Mesendoderm (in vitro differentiated cells): ENCODE data around the gene ADAM15.

Experiments
- DNase-seq: peaks from one replicate; pipeline ENCODE4 v3.0.0; 2013
- H2AK5ac ChIP-seq: 2 replicates; pipeline ENCODE4 v1.6.1; 2013; ENCODE audit warnings: low read length, inconsistent platforms
- H2BK120ac ChIP-seq: 2 replicates; pipeline ENCODE4 v1.6.1; 2013; ENCODE audit warnings: low read depth, mild to moderate bottlenecking, low read length, moderate library complexity, mixed read lengths
- H2BK15ac ChIP-seq: replicated peaks from 2 replicates; pipeline ENCODE4 v1.6.1; 2013; ENCODE audit warnings: low read depth, mild to moderate bottlenecking, moderate library complexity
- H2BK5ac ChIP-seq: 2 replicates; pipeline ENCODE4 v1.6.1; 2013; ENCODE audit warnings: low read length, inconsistent platforms
- H3K18ac ChIP-seq: 2 replicates; pipeline ENCODE4 v1.6.1; 2013; ENCODE audit warnings: mild to moderate bottlenecking, low read length, mixed read lengths
- H3K23ac ChIP-seq: one replicate; pipeline ENCODE4 v1.6.1; 2013; ENCODE audit warnings: low read length
- H3K27ac ChIP-seq: 2 replicates; pipeline ENCODE4 v1.5.1; 2013; ENCODE audit warnings: low read depth, mild to moderate bottlenecking, inconsistent platforms, low read length, moderate library complexity
- H3K27me3 ChIP-seq: 2 replicates; pipeline ENCODE4 v1.6.1; 2013; ENCODE audit warnings: low read length, control low read depth, mild to moderate bottlenecking, inconsistent platforms; ENCODE audit not compliant: insufficient read depth, poor library complexity
- H3K36me3 ChIP-seq: 2 replicates; pipeline ENCODE4 v1.6.1; 2013; ENCODE audit warnings: low read length, inconsistent platforms; ENCODE audit not compliant: control insufficient read depth, insufficient read depth
- H3K4ac ChIP-seq: one replicate; pipeline ENCODE4 v1.6.1; 2013; ENCODE audit warnings: low read depth, mild to moderate bottlenecking, low read length, moderate library complexity
- H3K4me1 ChIP-seq: 2 replicates; pipeline ENCODE4 v1.6.1; 2013; ENCODE audit warnings: low read depth, low read length, inconsistent platforms; ENCODE audit not compliant: control insufficient read depth
- H3K4me2 ChIP-seq: 2 replicates; pipeline ENCODE4 v1.6.1; 2013; ENCODE audit warnings: low read length
- H3K4me3 ChIP-seq: 2 replicates; pipeline ENCODE4 v1.5.1; 2013; ENCODE audit warnings: mild to moderate bottlenecking, low read length
- H3K56ac ChIP-seq: one replicate; pipeline ENCODE4 v1.6.1; 2013; ENCODE audit warnings: low read length
- H3K79me1 ChIP-seq: 2 replicates; pipeline ENCODE4 v1.6.1; 2013; ENCODE audit warnings: low read length, inconsistent platforms
- H3K79me2 ChIP-seq: 2 replicates; pipeline ENCODE4 v1.6.1; 2013; ENCODE audit warnings: mild to moderate bottlenecking, low read length; ENCODE audit not compliant: control insufficient read depth, insufficient read depth
- H3K9ac ChIP-seq: 2 replicates; pipeline ENCODE4 v1.6.1; 2013; ENCODE audit warnings: low read length, inconsistent platforms
- H4K5ac ChIP-seq: one replicate; pipeline ENCODE4 v1.6.1; 2013; ENCODE audit warnings: low read length
- H4K8ac ChIP-seq: one replicate; pipeline ENCODE4 v1.6.1; 2013; ENCODE audit warnings: low read depth, mild to moderate bottlenecking, control low read depth, low read length, moderate library complexity
- WGBS: extraction: QIAGEN DNeasy Blood & Tissue Kit; methylation state at CpG from one replicate; pipeline ENCODE4 v1.1.7; 2013; ENCODE audit warnings: low lambda C conversion rate, missing lambda C conversion rate; ENCODE audit not compliant: insufficient coverage; ENCODE audit errors: extremely low coverage; 5-methylcytosine and 5-hydroxymethylcytosine counted together

ADAM15 gene

DNA sequence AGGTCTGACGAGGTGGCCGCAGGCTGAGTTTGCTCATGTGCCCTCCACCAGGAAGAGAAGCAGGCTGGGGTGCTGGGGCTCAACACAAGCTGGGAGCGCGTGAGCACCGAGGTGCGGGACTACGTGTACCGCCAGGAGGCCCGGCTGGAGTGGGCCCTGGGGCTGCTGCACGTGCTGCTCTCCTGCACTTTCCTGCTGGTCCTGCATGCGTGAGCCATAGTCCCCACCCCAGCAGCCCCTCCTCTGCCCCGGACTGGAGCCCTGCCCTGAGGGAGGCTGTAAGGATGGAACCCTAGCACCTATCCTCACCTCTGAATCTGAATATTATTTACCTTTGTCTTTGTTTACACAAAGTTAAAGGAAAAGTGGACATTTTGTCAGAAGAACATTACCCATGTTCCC is 7.8 kb upstream of the ADAM15 start:
- H3K23ac ChIP-seq: no peak overlapping the region
- no CpG with 5 or more reads among the region's 12 CpGs for WGBS
- H2BK5ac ChIP-seq: no peak overlapping the region
- no peak overlapping the region for H2BK120ac ChIP-seq
- H3K36me3 ChIP-seq: no peaks in the 10 kb centered on the region
- H3K18ac ChIP-seq: no peak overlapping the region
- no peak overlapping the region for H4K8ac ChIP-seq
- no peak overlapping the region for H3K4me2 ChIP-seq
- no peak overlapping the region for H3K4me3 ChIP-seq
- no peaks in the 10 kb centered on the region for H3K27me3 ChIP-seq
- peaks cover 2% of the 10 kb centered on the region for H3K4me1 ChIP-seq
- no peak overlapping the region for H3K9ac ChIP-seq
- no peak overlapping the region for H2AK5ac ChIP-seq
- no peak overlapping the region for H3K4ac ChIP-seq
- no peaks in the 10 kb centered on the region for H3K79me1 ChIP-seq
- H2BK15ac ChIP-seq: no peak overlapping the region
- no peak overlapping the region for H3K56ac ChIP-seq
- no peak overlapping the region for H4K5ac ChIP-seq
- no peak for DNase-seq
- no peaks in the 10 kb centered on the region for H3K79me2 ChIP-seq
- no peak overlapping the region for H3K27ac ChIP-seq

DNA sequence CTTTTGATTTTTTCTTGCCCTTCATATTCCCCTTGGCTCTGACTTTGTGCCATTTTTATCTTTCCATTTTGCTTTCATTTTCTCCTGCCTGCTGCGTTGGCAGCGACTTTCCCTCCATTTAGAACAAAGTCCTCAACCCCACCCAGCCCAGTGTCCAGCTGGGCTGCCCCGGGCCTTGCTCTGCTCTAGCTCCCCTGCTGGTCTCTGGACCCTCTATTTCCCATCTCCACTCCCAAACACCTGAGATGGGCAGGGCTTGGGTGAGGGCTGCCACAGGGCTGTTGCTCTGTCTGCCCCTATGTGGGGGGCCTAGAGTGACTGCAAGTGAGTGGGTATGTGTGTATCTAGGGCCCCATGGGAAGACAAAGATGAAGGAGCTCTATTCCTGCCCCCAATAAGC is 7.3 kb upstream of the ADAM15 start:
- H3K36me3 ChIP-seq: no peaks in the 10 kb centered on the region
- no peaks in the 10 kb centered on the region for H3K79me2 ChIP-seq
- no peak for DNase-seq
- H2BK120ac ChIP-seq: no peak overlapping the region
- no peak overlapping the region for H3K18ac ChIP-seq
- H3K23ac ChIP-seq: no peak overlapping the region
- H3K27me3 ChIP-seq: no peaks in the 10 kb centered on the region
- H3K4me3 ChIP-seq: no peak overlapping the region
- H3K79me1 ChIP-seq: no peaks in the 10 kb centered on the region
- H2BK5ac ChIP-seq: no peak overlapping the region
- H3K4ac ChIP-seq: no peak overlapping the region
- H3K4me1 ChIP-seq: peaks cover 2% of the 10 kb centered on the region
- H2AK5ac ChIP-seq: no peak overlapping the region
- no peak overlapping the region for H3K27ac ChIP-seq
- no peak overlapping the region for H3K4me2 ChIP-seq
- WGBS: no CpG with 5 or more reads among the region's 3 CpGs
- no peak overlapping the region for H3K56ac ChIP-seq
- no peak overlapping the region for H3K9ac ChIP-seq
- no peak overlapping the region for H2BK15ac ChIP-seq
- no peak overlapping the region for H4K5ac ChIP-seq
- no peak overlapping the region for H4K8ac ChIP-seq

DNA sequence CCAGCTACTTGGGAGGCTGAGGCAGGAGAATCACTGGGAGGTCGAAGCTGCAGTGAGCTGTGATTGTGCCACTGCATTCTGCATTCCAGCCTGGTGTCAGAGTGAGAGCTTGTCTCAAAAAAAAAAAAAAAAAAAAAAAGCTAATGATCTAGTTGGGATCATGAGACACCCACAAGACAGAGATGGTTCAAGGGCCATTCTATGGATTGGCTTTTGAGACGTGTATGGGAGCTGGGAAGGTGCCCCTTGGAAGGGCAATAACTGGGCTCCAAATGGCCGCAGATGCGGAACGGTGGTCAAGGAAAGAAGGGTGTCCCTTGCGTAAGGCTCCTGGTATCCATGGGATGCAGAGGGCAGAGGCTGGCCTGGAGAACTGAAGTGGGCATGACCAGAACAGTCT is 6.8 kb upstream of the ADAM15 start:
- WGBS: no CpG with 5 or more reads among the region's 6 CpGs
- Histone ChIP-seq H2BK15ac (no peak overlapping the region), H3K4me2 (no peak overlapping the region), H3K4ac (no peak overlapping the region), H3K18ac (no peak overlapping the region), H3K27ac (no peak overlapping the region), H2BK120ac (no peak overlapping the region), H2BK5ac (no peak overlapping the region), H3K4me1 (peaks cover 2% of the 10 kb centered on the region), H2AK5ac (no peak overlapping the region), H3K27me3 (no peaks in the 10 kb centered on the region), H3K4me3 (no peak overlapping the region), H3K79me1 (no peaks in the 10 kb centered on the region), H4K5ac (no peak overlapping the region), H3K79me2 (no peaks in the 10 kb centered on the region), H3K56ac (peak overlapping the region; percentile 83), H3K36me3 (no peaks in the 10 kb centered on the region), H3K23ac (no peak overlapping the region), H3K9ac (peak overlapping the region; percentile 29), H4K8ac (no peak overlapping the region)
- no peak for DNase-seq

- Histone ChIP-seq H3K4me2 (no peak overlapping the region), H3K79me2 (no peaks in the 10 kb centered on the region), H3K4me3 (no peak overlapping the region), H3K27me3 (no peaks in the 10 kb centered on the region), H3K18ac (no peak overlapping the region), H3K23ac (no peak overlapping the region), H2AK5ac (no peak overlapping the region), H3K9ac (peak overlapping the region; percentile 29), H3K4ac (no peak overlapping the region), H3K4me1 (peaks cover 6% of the 10 kb centered on the region), H2BK120ac (no peak overlapping the region), H3K36me3 (no peaks in the 10 kb centered on the region), H3K79me1 (no peaks in the 10 kb centered on the region), H4K8ac (no peak overlapping the region), H4K5ac (no peak overlapping the region), H3K56ac (peak overlapping the region; percentile 83), H3K27ac (no peak overlapping the region), H2BK15ac (no peak overlapping the region), H2BK5ac (no peak overlapping the region)
- peak; percentile 95 for DNase-seq
- WGBS: no CpG with 5 or more reads among the region's 7 CpGs
Observed at GRCh38 chr1:155044812-155045657, 6.1 kb upstream of the ADAM15 start.

GRCh38 chr1:155048449-155049334 is 2.4 kb upstream of the ADAM15 start:
- no peak overlapping the region for H3K27ac ChIP-seq
- H3K4me1 ChIP-seq: peaks cover 8% of the 10 kb centered on the region
- H2AK5ac ChIP-seq: no peak overlapping the region
- no peak overlapping the region for H3K4ac ChIP-seq
- H4K8ac ChIP-seq: no peak overlapping the region
- no peak overlapping the region for H4K5ac ChIP-seq
- no peak overlapping the region for H3K56ac ChIP-seq
- no peak overlapping the region for H2BK15ac ChIP-seq
- H3K23ac ChIP-seq: no peak overlapping the region
- H3K79me2 ChIP-seq: no peaks in the 10 kb centered on the region
- no CpG with 5 or more reads among the region's 8 CpGs for WGBS
- H3K18ac ChIP-seq: no peak overlapping the region
- no peak for DNase-seq
- H3K36me3 ChIP-seq: no peaks in the 10 kb centered on the region
- no peak overlapping the region for H3K4me2 ChIP-seq
- no peak overlapping the region for H2BK5ac ChIP-seq
- no peaks in the 10 kb centered on the region for H3K27me3 ChIP-seq
- H2BK120ac ChIP-seq: no peak overlapping the region
- no peak overlapping the region for H3K9ac ChIP-seq
- no peak overlapping the region for H3K4me3 ChIP-seq
- H3K79me1 ChIP-seq: no peaks in the 10 kb centered on the region
